Mesendoderm (in vitro differentiated cells): Measurements from ENCODE around the gene KCNJ15.

Experiments used
- DNase-seq: peaks from one replicate; pipeline ENCODE4 v3.0.0; 2013
- H2AK5ac ChIP-seq: 2 replicates; pipeline ENCODE4 v1.6.1; 2013; ENCODE audit warnings: low read length, inconsistent platforms
- H2BK120ac ChIP-seq: 2 replicates; pipeline ENCODE4 v1.6.1; 2013; ENCODE audit warnings: low read depth, mild to moderate bottlenecking, low read length, moderate library complexity, mixed read lengths
- H2BK15ac ChIP-seq: replicated peaks from 2 replicates; pipeline ENCODE4 v1.6.1; 2013; ENCODE audit warnings: low read depth, mild to moderate bottlenecking, moderate library complexity
- H2BK5ac ChIP-seq: 2 replicates; pipeline ENCODE4 v1.6.1; 2013; ENCODE audit warnings: low read length, inconsistent platforms
- H3K18ac ChIP-seq: 2 replicates; pipeline ENCODE4 v1.6.1; 2013; ENCODE audit warnings: mild to moderate bottlenecking, low read length, mixed read lengths
- H3K23ac ChIP-seq: one replicate; pipeline ENCODE4 v1.6.1; 2013; ENCODE audit warnings: low read length
- H3K27ac ChIP-seq: 2 replicates; pipeline ENCODE4 v1.5.1; 2013; ENCODE audit warnings: low read depth, mild to moderate bottlenecking, inconsistent platforms, low read length, moderate library complexity
- H3K27me3 ChIP-seq: 2 replicates; pipeline ENCODE4 v1.6.1; 2013; ENCODE audit warnings: low read length, control low read depth, mild to moderate bottlenecking, inconsistent platforms; ENCODE audit not compliant: insufficient read depth, poor library complexity
- H3K36me3 ChIP-seq: 2 replicates; pipeline ENCODE4 v1.6.1; 2013; ENCODE audit warnings: low read length, inconsistent platforms; ENCODE audit not compliant: control insufficient read depth, insufficient read depth
- H3K4ac ChIP-seq: one replicate; pipeline ENCODE4 v1.6.1; 2013; ENCODE audit warnings: low read depth, mild to moderate bottlenecking, low read length, moderate library complexity
- H3K4me1 ChIP-seq: 2 replicates; pipeline ENCODE4 v1.6.1; 2013; ENCODE audit warnings: low read depth, low read length, inconsistent platforms; ENCODE audit not compliant: control insufficient read depth
- H3K4me2 ChIP-seq: 2 replicates; pipeline ENCODE4 v1.6.1; 2013; ENCODE audit warnings: low read length
- H3K4me3 ChIP-seq: 2 replicates; pipeline ENCODE4 v1.5.1; 2013; ENCODE audit warnings: mild to moderate bottlenecking, low read length
- H3K56ac ChIP-seq: one replicate; pipeline ENCODE4 v1.6.1; 2013; ENCODE audit warnings: low read length
- H3K79me1 ChIP-seq: 2 replicates; pipeline ENCODE4 v1.6.1; 2013; ENCODE audit warnings: low read length, inconsistent platforms
- H3K79me2 ChIP-seq: 2 replicates; pipeline ENCODE4 v1.6.1; 2013; ENCODE audit warnings: mild to moderate bottlenecking, low read length; ENCODE audit not compliant: control insufficient read depth, insufficient read depth
- H3K9ac ChIP-seq: 2 replicates; pipeline ENCODE4 v1.6.1; 2013; ENCODE audit warnings: low read length, inconsistent platforms
- H4K5ac ChIP-seq: one replicate; pipeline ENCODE4 v1.6.1; 2013; ENCODE audit warnings: low read length
- H4K8ac ChIP-seq: one replicate; pipeline ENCODE4 v1.6.1; 2013; ENCODE audit warnings: low read depth, mild to moderate bottlenecking, control low read depth, low read length, moderate library complexity
- WGBS: extraction: QIAGEN DNeasy Blood & Tissue Kit; methylation state at CpG from one replicate; pipeline ENCODE4 v1.1.7; 2013; ENCODE audit warnings: low lambda C conversion rate, missing lambda C conversion rate; ENCODE audit not compliant: insufficient coverage; ENCODE audit errors: extremely low coverage; 5-methylcytosine and 5-hydroxymethylcytosine counted together

The KCNJ15 gene

GRCh38 chr21:38280454-38280853 lies 23.7 kb downstream of the KCNJ15 start:
- DNase-seq = no peak
- H2BK15ac ChIP-seq = no peak overlapping the region
- H3K36me3 ChIP-seq = no peaks in the 10 kb centered on the region
- H2BK5ac ChIP-seq = no peak overlapping the region
- H3K79me1 ChIP-seq = no peaks in the 10 kb centered on the region
- no peak overlapping the region for H3K56ac ChIP-seq
- H3K9ac ChIP-seq = no peak overlapping the region
- H3K18ac ChIP-seq = no peak overlapping the region
- H3K4me1 ChIP-seq = no peaks in the 10 kb centered on the region
- H4K5ac ChIP-seq = no peak overlapping the region
- no peak overlapping the region for H3K4me3 ChIP-seq
- no peak overlapping the region for H2BK120ac ChIP-seq
- no peak overlapping the region for H3K23ac ChIP-seq
- no CpG with 5 or more reads among the region's 5 CpGs for WGBS
- no peak overlapping the region for H2AK5ac ChIP-seq
- H3K27me3 ChIP-seq = no peaks in the 10 kb centered on the region
- no peak overlapping the region for H3K4ac ChIP-seq
- H4K8ac ChIP-seq = no peak overlapping the region
- no peak overlapping the region for H3K27ac ChIP-seq
- H3K79me2 ChIP-seq = no peaks in the 10 kb centered on the region
- H3K4me2 ChIP-seq = no peak overlapping the region

GRCh38 chr21:38280867-38281266 lies 24.1 kb downstream of the KCNJ15 start:
- Histone ChIP-seq H3K4me3 (no peak overlapping the region), H2AK5ac (no peak overlapping the region)

GRCh38 chr21:38282921-38283320 lies 26.1 kb downstream of the KCNJ15 start:
- Histone ChIP-seq H3K4me1 (no peaks in the 10 kb centered on the region), H2BK5ac (no peak overlapping the region), H2AK5ac (no peak overlapping the region), H3K9ac (no peak overlapping the region), H3K4me2 (no peak overlapping the region), H3K79me1 (no peaks in the 10 kb centered on the region), H3K56ac (no peak overlapping the region), H3K18ac (no peak overlapping the region), H3K27me3 (no peaks in the 10 kb centered on the region), H3K4ac (no peak overlapping the region), H3K27ac (no peak overlapping the region), H3K79me2 (no peaks in the 10 kb centered on the region), H3K23ac (no peak overlapping the region), H4K8ac (no peak overlapping the region), H3K4me3 (no peak overlapping the region), H2BK120ac (no peak overlapping the region), H4K5ac (no peak overlapping the region), H3K36me3 (no peaks in the 10 kb centered on the region), H2BK15ac (no peak overlapping the region)
- DNase-seq = no peak
- WGBS = no CpG with 5 or more reads among the region's 3 CpGs

More at GRCh38 chr21:38280867-38281266, 24.1 kb downstream of the KCNJ15 start:
- DNase-seq = no peak
- no peak overlapping the region for H4K5ac ChIP-seq
- H3K23ac ChIP-seq = no peak overlapping the region
- no peaks in the 10 kb centered on the region for H3K79me1 ChIP-seq
- no peak overlapping the region for H2BK120ac ChIP-seq
- H3K4me1 ChIP-seq = no peaks in the 10 kb centered on the region
- H3K36me3 ChIP-seq = no peaks in the 10 kb centered on the region
- H3K27ac ChIP-seq = no peak overlapping the region
- no peaks in the 10 kb centered on the region for H3K79me2 ChIP-seq
- H3K9ac ChIP-seq = no peak overlapping the region
- no peak overlapping the region for H3K18ac ChIP-seq
- H3K56ac ChIP-seq = no peak overlapping the region
- no peak overlapping the region for H4K8ac ChIP-seq
- H2BK15ac ChIP-seq = no peak overlapping the region
- H3K4me2 ChIP-seq = no peak overlapping the region
- no peak overlapping the region for H2BK5ac ChIP-seq
- H3K4ac ChIP-seq = no peak overlapping the region
- WGBS = no CpG with 5 or more reads among the region's 6 CpGs
- H3K27me3 ChIP-seq = no peaks in the 10 kb centered on the region

- H3K4me2 ChIP-seq = no peak overlapping the region
- H2BK15ac ChIP-seq = no peak overlapping the region
- no peak overlapping the region for H3K56ac ChIP-seq
- H2BK120ac ChIP-seq = no peak overlapping the region
- H3K4ac ChIP-seq = no peak overlapping the region
- H3K79me1 ChIP-seq = no peaks in the 10 kb centered on the region
- no peak overlapping the region for H3K27ac ChIP-seq
- H3K79me2 ChIP-seq = no peaks in the 10 kb centered on the region
- no peaks in the 10 kb centered on the region for H3K36me3 ChIP-seq
- H3K9ac ChIP-seq = no peak overlapping the region
- H4K8ac ChIP-seq = no peak overlapping the region
- no peak for DNase-seq
- no peak overlapping the region for H2BK5ac ChIP-seq
- WGBS = no CpG with 5 or more reads among the region's 6 CpGs
- H3K23ac ChIP-seq = no peak overlapping the region
- H4K5ac ChIP-seq = no peak overlapping the region
- no peak overlapping the region for H3K18ac ChIP-seq
- H2AK5ac ChIP-seq = no peak overlapping the region
- no peaks in the 10 kb centered on the region for H3K27me3 ChIP-seq
- H3K4me1 ChIP-seq = no peaks in the 10 kb centered on the region
- H3K4me3 ChIP-seq = no peak overlapping the region
These were observed 27.4 kb downstream of the KCNJ15 start for GRCh38 chr21:38284216-38284615.

DNA sequence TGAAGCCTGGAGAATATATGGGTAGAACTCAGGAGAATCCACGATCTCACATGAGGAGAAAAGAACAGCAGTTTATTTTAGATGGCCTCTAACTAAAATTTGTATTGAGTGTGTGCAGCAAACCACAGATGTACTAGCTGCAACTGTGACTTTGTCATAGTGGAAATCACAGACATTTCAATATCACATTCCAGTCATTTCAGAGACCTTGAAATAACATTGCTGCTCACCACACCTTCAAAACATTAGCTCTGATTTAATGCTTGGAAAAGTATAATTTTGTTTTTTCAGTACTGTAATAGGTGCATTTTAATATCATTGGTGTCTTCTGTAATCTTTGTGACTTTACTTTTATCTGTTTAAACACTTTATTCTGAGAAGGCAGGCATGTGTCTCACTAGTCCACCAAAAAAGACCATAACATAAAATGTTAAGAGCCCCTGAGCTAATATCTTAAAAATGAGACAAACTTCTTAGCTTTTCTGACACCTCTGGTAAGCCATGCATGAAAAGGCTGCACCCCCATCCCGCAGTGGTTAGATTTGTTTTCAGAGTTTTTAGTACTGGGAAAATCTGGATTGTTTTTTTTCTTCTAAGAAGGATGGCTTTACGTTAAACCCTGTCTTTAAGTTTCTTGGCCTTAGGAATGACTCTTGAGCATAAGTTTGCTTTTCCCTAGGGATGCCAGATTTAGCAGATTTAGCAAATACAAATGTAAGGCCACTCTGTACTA lies 30.1 kb downstream of the KCNJ15 start:
- no peak overlapping the region for H4K8ac ChIP-seq
- WGBS = no CpG with 5 or more reads among the region's 3 CpGs
- no peak overlapping the region for H4K5ac ChIP-seq
- no peaks in the 10 kb centered on the region for H3K4me1 ChIP-seq
- H3K79me1 ChIP-seq = no peaks in the 10 kb centered on the region
- no peaks in the 10 kb centered on the region for H3K27me3 ChIP-seq
- no peak overlapping the region for H2BK120ac ChIP-seq
- no peak overlapping the region for H2BK15ac ChIP-seq
- no peak overlapping the region for H3K18ac ChIP-seq
- no peak overlapping the region for H3K4ac ChIP-seq
- H3K23ac ChIP-seq = no peak overlapping the region
- no peak overlapping the region for H3K4me2 ChIP-seq
- no peak overlapping the region for H3K4me3 ChIP-seq
- H3K79me2 ChIP-seq = no peaks in the 10 kb centered on the region
- no peak overlapping the region for H3K56ac ChIP-seq
- no peak overlapping the region for H3K27ac ChIP-seq
- H2BK5ac ChIP-seq = no peak overlapping the region
- no peak overlapping the region for H2AK5ac ChIP-seq
- DNase-seq = no peak
- no peak overlapping the region for H3K9ac ChIP-seq
- H3K36me3 ChIP-seq = no peaks in the 10 kb centered on the region

GRCh38 chr21:38287476-38287875 lies 30.7 kb downstream of the KCNJ15 start:
- Histone ChIP-seq H3K9ac (no peak overlapping the region), H2BK120ac (no peak overlapping the region), H3K27me3 (no peaks in the 10 kb centered on the region), H4K5ac (no peak overlapping the region), H3K79me2 (no peaks in the 10 kb centered on the region), H3K23ac (no peak overlapping the region), H3K4me3 (no peak overlapping the region), H3K18ac (no peak overlapping the region), H4K8ac (no peak overlapping the region), H2AK5ac (no peak overlapping the region), H3K4me2 (no peak overlapping the region), H3K36me3 (no peaks in the 10 kb centered on the region), H3K56ac (no peak overlapping the region), H3K79me1 (no peaks in the 10 kb centered on the region), H2BK15ac (no peak overlapping the region), H3K4me1 (no peaks in the 10 kb centered on the region), H2BK5ac (no peak overlapping the region), H3K27ac (no peak overlapping the region), H3K4ac (no peak overlapping the region)
- WGBS = no CpG with 5 or more reads among the region's 1 CpG
- no peak for DNase-seq
